Nephron (organoid): Measurements from ENCODE around the gene ANKS4B.

Experiments
- H3K27ac Mint-ChIP-seq, 3 experiments: 2 replicates each; pipeline ENCODE4 v1.8.0; 2020; ENCODE audit warnings: mixed read lengths in 3 of 3, mild to moderate bottlenecking in 2 of 3, moderate library complexity in 1 of 3
- H3K27me3 Mint-ChIP-seq: 2 replicates; pipeline ENCODE4 v1.8.0; 2021; ENCODE audit warnings: low read depth, mild to moderate bottlenecking, moderate library complexity, mixed read lengths
- H3K36me3 Mint-ChIP-seq: 2 replicates; pipeline ENCODE4 v1.8.0; 2020; ENCODE audit warnings: low read depth, mixed read lengths
- H3K4me1 Mint-ChIP-seq: 2 replicates; pipeline ENCODE4 v1.8.0; 2020; ENCODE audit warnings: mixed read lengths
- H3K4me3 Mint-ChIP-seq, 3 experiments: 2 replicates each; pipeline ENCODE4 v1.8.0; 2020; ENCODE audit warnings: mild to moderate bottlenecking in 3 of 3, mixed read lengths in 3 of 3, moderate library complexity in 2 of 3
- H3K9me3 Mint-ChIP-seq: 2 replicates; pipeline ENCODE4 v1.8.0; 2020; ENCODE audit warnings: mixed read lengths
- CTCF ChIP-seq, 3 experiments: fragments of 200-600 bp; sonication (generic); IDR thresholded peaks; one replicate each; pipeline ENCODE4 v1.5.0; 2021; ENCODE audit warnings: antibody characterized with exemption in 3 of 3; ENCODE audit not compliant: unreplicated experiment in 3 of 3

ANKS4B gene

DNA sequence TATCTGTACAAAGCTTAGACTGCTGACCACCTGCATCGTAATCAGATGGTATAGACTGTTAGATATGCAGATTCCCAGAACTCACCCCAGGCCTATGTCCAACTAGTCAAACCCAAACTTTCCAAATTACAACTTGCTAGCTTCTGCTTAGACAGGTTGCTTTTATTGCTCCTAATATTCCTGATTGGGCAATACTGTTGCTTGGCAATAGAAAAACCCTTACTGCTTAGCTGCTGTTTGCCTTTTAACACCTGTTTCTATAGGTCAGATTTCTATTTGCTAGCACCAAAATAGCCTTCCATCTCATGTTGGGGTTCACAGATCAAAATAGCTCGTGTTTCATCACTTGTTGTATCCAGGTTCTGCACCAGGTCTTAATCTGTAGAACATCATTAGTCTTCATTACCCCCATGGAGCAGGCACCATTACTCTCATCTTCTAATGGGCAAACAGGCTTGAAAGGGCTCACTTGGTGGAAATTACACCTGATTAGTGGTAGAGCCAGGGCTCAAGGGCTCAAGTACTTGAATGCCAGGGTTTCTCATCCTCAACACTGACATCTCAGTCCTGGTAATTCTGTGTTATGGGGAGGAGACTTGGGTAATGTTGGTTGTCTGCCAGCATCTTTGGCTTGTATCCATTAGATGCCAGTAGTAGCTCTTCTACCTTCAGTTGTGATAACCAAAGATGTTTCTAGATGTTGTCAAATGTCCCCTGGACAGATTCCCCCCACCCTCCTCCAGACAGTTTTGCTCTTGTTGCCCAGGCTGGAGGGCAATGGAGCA is 24.9 kb upstream of the ANKS4B start:
- no peak overlapping the region for H3K27ac Mint-ChIP-seq
- no peaks in the 10 kb centered on the region for H3K36me3 Mint-ChIP-seq
- H3K4me1 Mint-ChIP-seq: no peaks in the 10 kb centered on the region
- no peak for TF ChIP-seq CTCF (IDR thresholded peaks at IDR 0.05; ENCODE audit: unreplicated experiment in 3 of 3)
- H3K27me3 Mint-ChIP-seq: peaks cover 12% of the 10 kb centered on the region
- H3K4me3 Mint-ChIP-seq: no peak overlapping the region
- H3K9me3 Mint-ChIP-seq: no peaks in the 10 kb centered on the region

DNA sequence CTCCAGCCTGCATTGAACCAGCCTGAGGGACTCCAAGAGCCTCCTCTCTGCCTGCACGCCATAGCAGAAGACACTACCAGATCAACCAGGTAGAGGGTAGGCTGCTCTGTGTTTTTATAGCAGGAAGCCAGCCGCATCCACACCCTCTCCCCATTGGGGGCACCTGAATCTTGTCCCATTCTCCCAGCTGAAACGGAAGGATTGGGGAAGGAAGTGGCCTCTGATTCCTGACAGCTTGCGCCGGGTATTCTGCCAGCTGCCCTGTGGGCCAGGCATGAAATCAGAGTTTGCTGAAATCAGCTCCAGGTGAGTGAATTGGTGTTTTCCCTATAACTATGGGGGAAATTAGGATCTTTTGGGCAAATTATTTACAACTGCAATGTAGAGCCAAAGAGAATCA is 22.0 kb upstream of the ANKS4B start, which contains the start of gene ZP2:
TSS of gene ZP2 (minus strand) at position 89 of the 400 bp plus-strand sequence. CDS start at position 62, 27 bp downstream.
- TF ChIP-seq CTCF (IDR thresholded peaks at IDR 0.05; ENCODE audit: unreplicated experiment in 3 of 3): no peak
- Mint-ChIP-seq H3K4me3 (no peak within 1 kb of the TSS), H3K27me3 (peaks cover 8% of the 10 kb centered on the region), H3K9me3 (no peaks in the 10 kb centered on the region), H3K27ac (no peak within 1 kb of the TSS), H3K36me3 (no peaks in the 10 kb centered on the region), H3K4me1 (no peaks in the 10 kb centered on the region)

DNA sequence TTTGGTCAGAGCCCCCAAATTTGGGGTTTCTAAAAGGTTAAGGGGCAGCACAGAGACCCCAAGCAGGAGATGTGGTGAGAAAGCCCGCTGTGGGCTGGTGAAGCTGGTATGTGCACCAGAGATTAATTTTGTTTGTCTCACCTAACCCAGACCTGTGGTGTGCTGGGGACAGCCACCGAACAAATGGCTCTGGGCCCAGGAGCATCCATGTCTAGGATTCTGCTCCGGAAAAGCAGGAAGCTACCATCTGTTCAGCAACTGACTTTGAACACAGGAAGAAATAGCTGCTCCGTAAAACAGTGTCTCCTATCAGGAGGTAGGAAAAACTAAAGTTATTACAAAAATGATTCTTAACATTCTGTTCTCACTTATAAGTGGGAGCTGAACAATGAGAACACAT is 19.4 kb upstream of the ANKS4B start:
- TF ChIP-seq CTCF (IDR thresholded peaks at IDR 0.05; ENCODE audit: unreplicated experiment in 3 of 3): no peak
- H3K27ac Mint-ChIP-seq: no peak overlapping the region
- no peaks in the 10 kb centered on the region for H3K36me3 Mint-ChIP-seq
- no peak overlapping the region for H3K4me3 Mint-ChIP-seq
- H3K27me3 Mint-ChIP-seq: peaks cover 4% of the 10 kb centered on the region
- H3K9me3 Mint-ChIP-seq: no peaks in the 10 kb centered on the region
- H3K4me1 Mint-ChIP-seq: no peaks in the 10 kb centered on the region

- Mint-ChIP-seq H3K4me1 (no peaks in the 10 kb centered on the region), H3K4me3 (no peak overlapping the region), H3K36me3 (no peaks in the 10 kb centered on the region), H3K9me3 (peaks cover 8% of the 10 kb centered on the region), H3K27ac (no peak overlapping the region), H3K27me3 (peaks cover 6% of the 10 kb centered on the region)
- no peak for TF ChIP-seq CTCF (IDR thresholded peaks at IDR 0.05; ENCODE audit: unreplicated experiment in 3 of 3)
Measured at GRCh38 chr16:21217121-21217520, 16.4 kb upstream of the ANKS4B start.

- Mint-ChIP-seq H3K9me3 (peaks cover 8% of the 10 kb centered on the region), H3K27me3 (peaks cover 6% of the 10 kb centered on the region), H3K4me3 (no peak overlapping the region), H3K36me3 (no peaks in the 10 kb centered on the region), H3K27ac (peak overlapping the region in 1 of 3 experiments; percentile 5), H3K4me1 (no peaks in the 10 kb centered on the region)
- no peak for TF ChIP-seq CTCF (IDR thresholded peaks at IDR 0.05; ENCODE audit: unreplicated experiment in 3 of 3)
Measured at GRCh38 chr16:21218153-21218552, 15.3 kb upstream of the ANKS4B start.

DNA sequence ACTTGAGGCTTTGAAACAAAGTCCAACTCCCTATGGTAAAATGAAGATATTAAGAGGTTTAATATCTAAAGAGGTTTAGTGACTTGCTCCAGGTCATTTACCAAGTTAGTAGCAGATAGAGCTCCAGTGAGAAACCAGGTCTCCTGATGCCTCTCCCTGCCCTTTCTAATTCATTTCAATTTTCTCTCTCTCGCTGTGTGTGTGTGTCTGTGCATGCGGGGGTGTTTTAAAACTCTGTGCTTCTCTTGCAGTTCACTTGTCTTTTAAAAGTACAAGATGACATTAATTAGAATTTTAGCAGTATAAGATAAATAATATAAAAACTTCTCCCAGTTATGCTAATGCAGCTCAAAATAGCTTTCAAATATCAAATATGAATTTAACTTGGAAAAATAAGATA is 13.9 kb upstream of the ANKS4B start:
- Mint-ChIP-seq H3K4me3 (no peak overlapping the region), H3K4me1 (no peaks in the 10 kb centered on the region), H3K27me3 (peaks cover 11% of the 10 kb centered on the region), H3K36me3 (no peaks in the 10 kb centered on the region), H3K27ac (no peak overlapping the region), H3K9me3 (peaks cover 8% of the 10 kb centered on the region)
- no peak for TF ChIP-seq CTCF (IDR thresholded peaks at IDR 0.05; ENCODE audit: unreplicated experiment in 3 of 3)
